HepG2 (cell line): ENCODE data around the gene SLC16A5. TPM values are rescaled to one million over a fixed set of nuclear protein-coding genes. Genes with fewer than 3 reads are reported as not detected.

Source experiments
- AHR ChIP-seq: IDR thresholded peaks from 2 replicates; pipeline ENCODE4 v1.6.1; 2018; ENCODE audit warnings: missing genetic modification reagents, missing compliant biosample characterization
- BHLHE40 ChIP-seq: IDR thresholded peaks from 2 replicates; pipeline ENCODE4 v1.6.1; 2011; ENCODE audit warnings: low read length, improper control_type of control experiment
- EED ChIP-seq: sonication (generic); formaldehyde crosslinking; IDR thresholded peaks from 2 replicates; pipeline ENCODE4 v1.5.0; 2020; ENCODE audit warnings: mild to moderate bottlenecking, missing genetic modification reagents
- FOXK2 ChIP-seq: fragments of 450-650 bp; IDR thresholded peaks from 2 replicates; pipeline ENCODE4 v1.6.1; 2016
- GTF2F1 ChIP-seq: fragments of 150-350 bp; IDR thresholded peaks from 2 replicates; pipeline ENCODE4 v1.6.1; 2014; ENCODE audit warnings: low read length
- HDAC2 ChIP-seq: sonication (generic); formaldehyde crosslinking; IDR thresholded peaks from 2 replicates; pipeline ENCODE4 v1.4.0; 2020; ENCODE audit warnings: missing genetic modification reagents
- KDM5B ChIP-seq: sonication (generic); formaldehyde crosslinking; IDR thresholded peaks from 2 replicates; pipeline ENCODE4 v1.4.0; 2020; ENCODE audit warnings: missing genetic modification reagents, mild to moderate bottlenecking, borderline replicate concordance
- KDM6A ChIP-seq: IDR thresholded peaks from 2 replicates; pipeline ENCODE4 v1.6.1; 2016; ENCODE audit warnings: low read depth
- LRRFIP1 ChIP-seq: sonication (generic); formaldehyde crosslinking; conservative IDR thresholded peaks from 2 replicates; pipeline ENCODE4 v1.4.0; 2020; ENCODE audit warnings: missing genetic modification reagents
- NFATC3 ChIP-seq: sonication (generic); formaldehyde crosslinking; IDR thresholded peaks from 2 replicates; pipeline ENCODE4 v1.5.1; 2020; ENCODE audit warnings: mild to moderate bottlenecking, missing genetic modification reagents
- SALL1 ChIP-seq: sonication (generic); formaldehyde crosslinking; IDR thresholded peaks from 2 replicates; pipeline ENCODE4 v1.8.0; 2022; ENCODE audit warnings: mild to moderate bottlenecking, missing genetic modification reagents
- TEAD3 ChIP-seq: optimal IDR thresholded peaks from 2 replicates; pipeline ENCODE3; 2016; ENCODE audit warnings: borderline replicate concordance
- ZBTB38 ChIP-seq: sonication (generic); formaldehyde crosslinking; IDR thresholded peaks from 2 replicates; pipeline ENCODE4 v1.5.1; 2020; ENCODE audit warnings: mild to moderate bottlenecking, missing genetic modification reagents
- ZBTB42 ChIP-seq: sonication (generic); formaldehyde crosslinking; IDR thresholded peaks from 2 replicates; pipeline ENCODE4 v1.5.0; 2020; ENCODE audit warnings: mild to moderate bottlenecking, missing genetic modification reagents
- ZFP90 ChIP-seq: sonication (generic); formaldehyde crosslinking; IDR thresholded peaks from 2 replicates; pipeline ENCODE4 v1.8.0; 2022; ENCODE audit warnings: missing genetic modification reagents, mild to moderate bottlenecking, inconsistent platforms, borderline replicate concordance
- ZFP91 ChIP-seq: sonication (generic); formaldehyde crosslinking; IDR thresholded peaks from 2 replicates; pipeline ENCODE4 v1.9.0; 2022; ENCODE audit warnings: missing genetic modification reagents, mild to moderate bottlenecking, borderline replicate concordance
- ZNF296 ChIP-seq: sonication (generic); formaldehyde crosslinking; conservative IDR thresholded peaks from 2 replicates; pipeline ENCODE4 v1.5.0; 2020; ENCODE audit warnings: mild to moderate bottlenecking, missing genetic modification reagents
- ZNF329 ChIP-seq: sonication (generic); formaldehyde crosslinking; IDR thresholded peaks from 2 replicates; pipeline ENCODE4 v1.9.0; 2021; ENCODE audit warnings: low read depth, mild to moderate bottlenecking, missing genetic modification reagents
- ZNF562 ChIP-seq: sonication (generic); formaldehyde crosslinking; IDR thresholded peaks from 2 replicates; pipeline ENCODE4 v1.8.0; 2022; ENCODE audit warnings: missing genetic modification reagents, borderline replicate concordance
- ZNF782 ChIP-seq: sonication (generic); formaldehyde crosslinking; IDR thresholded peaks from 2 replicates; pipeline ENCODE4 v1.4.0; 2020; ENCODE audit warnings: missing genetic modification reagents, mild to moderate bottlenecking, borderline replicate concordance
- ZSCAN25 ChIP-seq: sonication (generic); formaldehyde crosslinking; IDR thresholded peaks from 2 replicates; pipeline ENCODE4 v1.8.0; 2022; ENCODE audit warnings: mild to moderate bottlenecking, missing genetic modification reagents
- polyA plus RNA-seq, 8 experiments: library from polyadenylated mRNA; depleted of rRNA in 3 of 8; stranded (reverse) in 7 of 8; unstranded in 1 of 8; fragments of >200 nt; fragmentation: Illumina TruSeq in 4 of 8; extraction: Trizol in 4 of 8; gene quantifications; 2 replicates each; pipeline versions ENCODE4 v1.2.1 to v1.2.3, GENCODE V29; 2011 to 2016; ENCODE audit warnings: low read depth in 4 of 8, missing spikeins in 1 of 8, mixed read lengths in 1 of 8; ENCODE audit not compliant: insufficient read depth in 1 of 8
- total RNA-seq, 5 experiments: library from RNA; depleted of rRNA; stranded (reverse); fragments of >200 nt; fragmentation: Illumina TruSeq; extraction: Trizol; gene quantifications; 2 replicates each; pipeline ENCODE4 v1.2.3, GENCODE V29; 2016; ENCODE audit warnings: low read depth in 1 of 5
- TF ChIP-seq, protein P1 (sequence below): sonication (generic); formaldehyde crosslinking; IDR thresholded peaks from 2 replicates; pipeline ENCODE4 v1.8.1; 2023; ENCODE audit warnings: missing genetic modification reagents, inconsistent platforms, borderline replicate concordance
- TF ChIP-seq, protein P2 (sequence below): sonication (generic); formaldehyde crosslinking; IDR thresholded peaks from 2 replicates; pipeline ENCODE4 v1.5.0; 2020; ENCODE audit warnings: missing genetic modification reagents, mild to moderate bottlenecking, borderline replicate concordance

Gene SLC16A5
- total and polyA plus RNA-seq, 2 of the 13 experiments (the other 11 are each of a cell fraction or from before 2014, with no cell fraction given), result 0.69 to 5.6 TPM

DNA sequence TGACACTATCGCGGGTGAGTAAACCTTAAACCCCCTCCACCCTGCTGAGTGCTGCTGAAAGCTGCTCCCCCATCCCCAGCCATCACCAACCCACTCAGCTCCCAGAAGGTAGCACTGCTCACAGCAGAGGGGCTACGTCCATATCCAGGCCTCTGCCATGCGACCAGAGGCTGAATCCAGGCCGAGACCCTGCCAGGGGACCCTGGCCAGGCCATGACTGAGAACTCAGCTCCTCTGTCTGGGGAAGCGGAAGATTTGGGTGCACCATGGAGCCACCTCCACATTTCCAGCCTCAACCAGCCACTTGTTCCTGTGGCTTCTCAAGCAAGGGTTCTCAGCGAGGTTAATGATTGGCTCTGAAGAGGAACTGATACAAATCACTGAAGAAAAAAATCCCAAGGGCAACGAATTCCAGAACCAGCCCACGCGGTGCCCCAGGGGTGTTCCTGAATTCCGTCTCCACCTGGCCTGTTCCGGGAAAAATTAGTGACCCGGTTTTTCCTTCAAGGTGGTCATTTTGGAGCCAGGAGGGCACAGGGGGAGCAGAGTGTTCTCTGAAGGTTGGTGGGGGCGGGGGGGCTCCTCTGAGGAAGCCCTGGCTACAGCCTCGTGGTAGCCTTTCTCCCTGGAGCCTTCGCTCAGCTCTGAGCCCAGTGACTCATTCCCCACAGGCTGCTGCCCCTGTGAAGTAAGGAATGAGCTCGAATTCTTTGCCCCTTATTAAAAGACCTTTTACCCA lies 9.3 kb upstream of the SLC16A5 start (continued):
- TF ChIP-seq ZFP91 (CRISPR knock-in tag) (peak; percentile 43), ZBTB38 (CRISPR knock-in tag) (no peak), ZNF782 (CRISPR knock-in tag) (0 out of 2 replicates have a peak, but pooled peaks have one; percentile 7), HDAC2 (CRISPR knock-in tag) (peak; percentile 11; the same call in 1 of the 2 replicates), TEAD3 (CRISPR knock-in tag) (no peak), ZNF296 (CRISPR knock-in tag) (peak; percentile 61; the same call in 1 of the 2 replicates), ZSCAN25 (no peak), ZNF329 (CRISPR knock-in tag) (no peak), ZBTB42 (CRISPR knock-in tag) (no peak), LRRFIP1 (CRISPR knock-in tag) (no peak), GTF2F1 (no peak), NFATC3 (CRISPR knock-in tag) (0 out of 2 replicates have a peak, but pooled peaks have one; percentile 3), EED (CRISPR knock-in tag) (0 out of 2 replicates have a peak, but pooled peaks have one; percentile 29), FOXK2 (no peak), KDM5B (CRISPR knock-in tag) (peak; percentile 46; the same call in 1 of the 2 replicates), ZNF562 (CRISPR knock-in tag) (no peak), AHR (CRISPR knock-in tag) (no peak), SALL1 (no peak; the same call in 1 of the 2 replicates), KDM6A (CRISPR knock-in tag) (no peak), ZFP90 (CRISPR knock-in tag) (no peak), BHLHE40 (no peak)
- TF ChIP-seq, protein P1, sequence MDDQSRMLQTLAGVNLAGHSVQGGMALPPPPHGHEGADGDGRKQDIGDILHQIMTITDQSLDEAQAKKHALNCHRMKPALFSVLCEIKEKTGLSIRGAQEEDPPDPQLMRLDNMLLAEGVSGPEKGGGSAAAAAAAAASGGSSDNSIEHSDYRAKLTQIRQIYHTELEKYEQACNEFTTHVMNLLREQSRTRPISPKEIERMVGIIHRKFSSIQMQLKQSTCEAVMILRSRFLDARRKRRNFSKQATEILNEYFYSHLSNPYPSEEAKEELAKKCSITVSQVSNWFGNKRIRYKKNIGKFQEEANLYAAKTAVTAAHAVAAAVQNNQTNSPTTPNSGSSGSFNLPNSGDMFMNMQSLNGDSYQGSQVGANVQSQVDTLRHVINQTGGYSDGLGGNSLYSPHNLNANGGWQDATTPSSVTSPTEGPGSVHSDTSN, result no peak
- TF ChIP-seq, protein P2, sequence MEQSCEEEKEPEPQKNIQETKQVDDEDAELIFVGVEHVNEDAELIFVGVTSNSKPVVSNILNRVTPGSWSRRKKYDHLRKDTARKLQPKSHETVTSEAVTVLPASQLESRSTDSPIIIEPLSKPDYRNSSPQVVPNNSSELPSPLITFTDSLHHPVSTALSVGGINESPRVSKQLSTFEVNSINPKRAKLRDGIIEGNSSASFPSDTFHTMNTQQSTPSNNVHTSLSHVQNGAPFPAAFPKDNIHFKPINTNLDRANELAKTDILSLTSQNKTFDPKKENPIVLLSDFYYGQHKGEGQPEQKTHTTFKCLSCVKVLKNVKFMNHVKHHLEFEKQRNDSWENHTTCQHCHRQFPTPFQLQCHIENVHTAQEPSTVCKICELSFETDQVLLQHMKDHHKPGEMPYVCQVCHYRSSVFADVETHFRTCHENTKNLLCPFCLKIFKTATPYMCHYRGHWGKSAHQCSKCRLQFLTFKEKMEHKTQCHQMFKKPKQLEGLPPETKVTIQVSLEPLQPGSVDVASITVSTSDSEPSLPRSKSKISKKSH, result no peak
